Inflammatory macrophage treated with lipopolysaccharide for 1 hour (primary cell): ENCODE results near the gene UTS2.

Experiments used
- DNase-seq, 2 donors: peaks; one replicate each; pipeline ENCODE4 v3.0.0-alpha.2; 2020 to 2022

UTS2 gene, protein sequence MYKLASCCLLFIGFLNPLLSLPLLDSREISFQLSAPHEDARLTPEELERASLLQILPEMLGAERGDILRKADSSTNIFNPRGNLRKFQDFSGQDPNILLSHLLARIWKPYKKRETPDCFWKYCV

DNA sequence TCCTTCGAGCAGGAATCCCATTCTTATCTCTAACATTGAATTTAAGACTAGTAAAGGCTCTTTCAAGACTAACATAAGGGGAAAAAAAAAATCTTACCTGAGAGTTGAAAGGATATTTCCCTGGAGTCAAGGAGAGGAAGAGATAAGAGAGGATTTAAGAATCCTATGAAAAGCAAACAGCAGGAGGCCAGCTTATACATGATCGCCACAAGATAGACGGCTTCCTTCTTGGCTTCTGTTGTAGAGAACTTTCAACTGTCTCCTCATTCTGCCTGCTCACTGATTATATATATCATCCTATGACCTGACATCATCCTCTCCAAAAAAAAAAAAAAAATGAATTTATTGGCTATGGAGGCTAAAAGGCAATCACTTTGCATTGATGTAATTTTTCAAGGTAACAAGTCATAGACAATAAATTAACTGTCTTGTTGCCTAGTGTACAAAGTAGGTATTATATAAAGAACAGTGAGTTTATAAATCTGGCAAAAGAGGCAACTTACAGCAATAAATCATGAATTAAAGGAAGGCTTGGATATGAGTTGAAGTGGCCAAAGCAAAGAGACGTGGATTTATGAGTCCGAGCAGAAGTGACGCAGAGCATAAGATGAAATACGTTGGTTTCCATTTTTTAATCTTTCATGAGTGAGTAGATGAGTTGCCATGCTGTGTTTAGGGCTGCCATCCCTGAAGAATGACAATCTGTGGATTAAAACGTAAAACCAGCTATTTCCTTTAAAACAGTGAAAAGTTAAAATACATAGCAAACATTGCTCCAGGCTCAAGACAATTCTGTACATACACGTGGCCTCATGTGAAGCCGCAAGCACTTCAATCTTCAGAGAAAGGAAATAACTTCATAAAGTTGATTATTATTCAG is at the start of gene UTS2:
UTS2 (minus strand) TSS at position 262 of the 880 bp plus-strand sequence; CDS start at position 200, 62 bp downstream.
- DNase-seq, result no peak

DNA sequence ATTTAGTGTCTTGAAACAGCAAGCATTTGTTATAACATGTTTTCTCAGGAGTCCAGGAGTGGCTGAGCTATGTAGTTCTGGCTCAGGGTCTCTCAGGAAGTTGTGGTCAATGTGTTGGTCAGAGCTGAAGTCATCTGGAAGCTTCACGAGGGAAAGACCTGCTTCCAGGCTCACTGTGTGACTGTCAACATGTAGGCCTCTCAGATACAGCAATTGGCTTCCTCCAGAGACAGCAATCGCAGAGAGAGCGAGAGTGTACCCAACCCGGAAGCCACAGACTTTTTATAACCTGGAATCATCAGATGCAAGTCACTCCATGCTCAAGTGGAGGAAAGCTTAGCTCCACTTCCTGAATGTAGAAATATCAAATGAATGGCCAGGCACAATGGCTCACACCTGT is 46.9 kb upstream of the UTS2 start:
- no peak for DNase-seq

DNA sequence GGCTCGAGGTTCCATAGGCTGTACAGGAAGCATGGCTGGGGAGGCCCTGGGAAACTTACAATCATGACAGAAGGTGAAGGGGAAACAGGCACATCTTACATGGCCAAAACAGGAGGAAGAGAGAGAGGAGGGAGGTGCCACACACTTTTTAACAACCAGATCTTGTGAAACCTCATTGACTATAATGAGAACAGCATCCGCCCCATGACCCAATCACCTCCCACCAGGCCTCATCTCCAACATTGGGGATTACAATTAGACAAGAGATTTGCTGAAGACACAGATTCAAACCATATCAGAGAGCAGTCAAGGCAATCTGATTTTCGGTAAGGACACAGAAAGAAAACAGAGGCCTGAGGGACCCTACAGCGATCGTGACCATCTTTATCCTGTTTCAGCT is 46.1 kb upstream of the UTS2 start:
- DNase-seq, result no peak

DNA sequence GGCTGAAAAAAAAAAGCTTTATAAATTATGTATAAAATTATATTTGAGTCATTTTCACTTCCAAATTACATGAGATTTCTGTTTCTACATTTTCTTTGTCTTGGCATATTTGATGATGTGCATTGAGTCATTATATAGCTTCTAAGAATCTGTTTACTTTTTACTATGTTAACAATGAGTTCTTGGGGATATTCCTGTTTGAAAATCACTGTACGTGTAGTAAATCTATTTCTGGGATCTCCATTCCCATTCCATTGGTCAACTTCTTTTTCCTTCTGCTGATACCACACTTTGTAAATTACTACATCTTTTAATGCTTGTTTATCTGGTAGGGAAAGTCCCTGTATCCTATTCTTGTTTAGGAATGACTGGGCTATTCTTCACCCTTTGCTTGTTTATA is 44.1 kb upstream of the UTS2 start:
- no peak for DNase-seq

DNA sequence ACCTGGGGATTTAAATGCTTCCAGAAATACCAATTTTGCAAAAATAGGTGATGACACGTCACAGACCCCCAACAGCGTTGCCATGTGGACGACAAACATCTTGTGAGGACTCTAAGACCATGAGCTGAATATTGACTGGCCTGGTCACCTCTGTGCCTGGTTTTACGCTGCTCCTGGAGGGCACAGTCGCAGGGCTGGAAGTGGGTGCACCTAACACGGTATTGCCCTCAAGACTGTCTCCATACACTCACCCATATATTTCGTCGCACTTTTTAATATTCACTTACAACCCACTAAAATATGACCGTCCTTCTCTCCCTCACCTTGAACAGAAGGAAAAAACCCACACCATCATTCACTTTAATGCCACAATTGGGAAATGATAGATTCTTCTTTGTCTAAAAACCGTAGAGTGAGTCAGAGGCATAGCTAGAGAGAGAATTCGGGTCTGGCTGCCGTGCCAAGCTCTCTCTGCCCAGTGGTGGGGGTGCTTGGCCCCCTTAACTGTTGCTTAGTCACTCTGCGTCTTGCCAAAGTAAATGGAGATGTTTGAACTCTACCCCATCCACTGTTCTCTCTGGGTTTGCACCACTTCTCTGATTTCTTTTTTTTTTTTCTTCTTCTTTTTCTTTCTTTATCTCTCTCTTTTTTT is 40.8 kb upstream of the UTS2 start:
- DNase-seq, result no peak

DNA sequence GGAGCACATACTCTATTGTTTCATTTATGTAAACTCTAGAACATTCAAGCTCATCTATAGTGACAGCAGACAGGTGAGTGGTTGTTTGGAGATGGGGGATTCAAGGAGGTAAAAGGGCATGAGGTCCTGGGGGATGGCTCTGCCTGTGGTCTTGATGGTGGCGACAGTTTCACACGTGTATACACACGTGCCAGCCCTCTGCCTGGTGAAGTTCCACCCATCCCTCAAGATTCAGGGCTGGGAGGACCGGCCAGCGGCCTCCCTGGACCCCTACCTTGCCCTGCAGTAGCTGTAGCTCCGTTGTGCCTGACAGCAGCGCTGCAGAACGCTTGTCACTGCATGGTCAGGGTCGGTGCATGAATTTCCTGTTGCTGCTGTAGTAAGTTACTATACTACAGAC is 38.9 kb upstream of the UTS2 start:
- no peak for DNase-seq

DNA sequence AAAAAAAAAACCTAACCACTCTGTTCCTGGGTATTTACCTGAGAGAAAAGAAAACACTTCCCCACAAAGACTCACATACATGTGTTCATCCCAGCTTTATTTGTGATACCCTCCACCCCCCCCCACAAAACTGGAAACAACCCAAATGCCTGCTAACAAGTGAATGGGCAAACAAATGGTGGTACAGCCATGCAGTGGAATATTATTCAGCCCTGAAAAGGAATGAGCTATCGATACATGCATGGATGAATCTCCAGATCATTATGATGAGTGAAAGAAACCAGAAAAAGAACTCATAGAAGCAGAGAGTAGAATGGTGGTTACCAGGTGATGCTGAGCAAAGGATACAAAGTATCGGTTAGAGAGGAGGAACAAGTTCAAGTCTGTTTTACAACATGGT is 38.0 kb upstream of the UTS2 start:
- no peak for DNase-seq

DNA sequence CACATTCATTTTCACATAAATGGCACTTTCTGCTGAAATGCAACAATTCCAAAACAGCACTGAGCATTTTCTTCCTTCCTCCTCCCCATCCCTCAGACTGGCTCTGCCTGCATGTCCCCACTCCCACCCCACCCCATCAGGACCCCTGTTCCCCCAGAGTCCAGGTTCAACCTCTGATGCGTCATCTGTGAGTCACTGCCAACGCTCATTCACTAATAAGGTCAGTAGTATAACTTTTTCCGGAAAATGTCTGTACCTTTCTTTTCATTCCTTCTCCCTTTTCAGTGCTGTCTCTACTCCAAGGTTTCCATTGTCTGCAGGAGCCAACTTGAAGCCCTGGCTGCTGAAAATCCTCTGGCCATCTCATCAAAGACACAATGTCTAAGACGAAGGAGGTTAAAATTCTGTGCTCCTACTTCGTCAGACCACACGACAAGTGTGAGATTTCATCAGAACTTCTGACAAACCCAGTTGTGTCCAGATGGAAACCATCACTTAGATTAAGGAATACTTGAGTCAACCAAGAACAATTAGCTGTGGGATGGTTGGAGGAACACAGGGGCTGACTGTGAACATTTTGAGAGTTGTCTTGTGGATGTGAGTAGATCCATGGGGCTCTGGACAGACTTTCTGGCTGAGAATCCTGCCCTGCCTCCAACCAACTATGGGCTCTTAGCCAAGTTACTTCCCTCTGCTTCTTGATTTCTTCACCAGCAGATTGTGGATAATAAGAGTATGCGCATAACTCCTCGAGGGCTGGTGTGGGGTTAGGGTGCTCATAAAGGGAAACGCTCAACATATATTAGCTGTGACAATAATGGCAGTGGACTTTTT is 35.6 kb upstream of the UTS2 start:
- DNase-seq, result no peak

DNA sequence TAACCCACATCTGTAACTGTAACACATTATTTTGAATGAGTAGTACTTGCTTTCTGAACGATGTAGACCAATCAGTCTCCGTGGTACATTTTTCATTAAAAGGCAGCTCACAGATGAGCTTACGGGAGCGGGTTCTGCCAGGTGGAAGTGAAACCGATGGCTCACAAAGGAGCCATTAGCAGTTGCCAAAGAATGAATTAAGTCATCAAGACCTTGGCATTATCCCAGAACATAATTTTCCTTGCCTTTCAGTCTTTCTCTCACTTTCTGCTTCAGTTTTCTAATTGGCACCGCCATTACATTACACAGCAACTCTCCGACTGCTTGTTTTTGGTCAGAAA is 33.5 kb upstream of the UTS2 start:
- peak; percentile 21 to 33 for DNase-seq

DNA sequence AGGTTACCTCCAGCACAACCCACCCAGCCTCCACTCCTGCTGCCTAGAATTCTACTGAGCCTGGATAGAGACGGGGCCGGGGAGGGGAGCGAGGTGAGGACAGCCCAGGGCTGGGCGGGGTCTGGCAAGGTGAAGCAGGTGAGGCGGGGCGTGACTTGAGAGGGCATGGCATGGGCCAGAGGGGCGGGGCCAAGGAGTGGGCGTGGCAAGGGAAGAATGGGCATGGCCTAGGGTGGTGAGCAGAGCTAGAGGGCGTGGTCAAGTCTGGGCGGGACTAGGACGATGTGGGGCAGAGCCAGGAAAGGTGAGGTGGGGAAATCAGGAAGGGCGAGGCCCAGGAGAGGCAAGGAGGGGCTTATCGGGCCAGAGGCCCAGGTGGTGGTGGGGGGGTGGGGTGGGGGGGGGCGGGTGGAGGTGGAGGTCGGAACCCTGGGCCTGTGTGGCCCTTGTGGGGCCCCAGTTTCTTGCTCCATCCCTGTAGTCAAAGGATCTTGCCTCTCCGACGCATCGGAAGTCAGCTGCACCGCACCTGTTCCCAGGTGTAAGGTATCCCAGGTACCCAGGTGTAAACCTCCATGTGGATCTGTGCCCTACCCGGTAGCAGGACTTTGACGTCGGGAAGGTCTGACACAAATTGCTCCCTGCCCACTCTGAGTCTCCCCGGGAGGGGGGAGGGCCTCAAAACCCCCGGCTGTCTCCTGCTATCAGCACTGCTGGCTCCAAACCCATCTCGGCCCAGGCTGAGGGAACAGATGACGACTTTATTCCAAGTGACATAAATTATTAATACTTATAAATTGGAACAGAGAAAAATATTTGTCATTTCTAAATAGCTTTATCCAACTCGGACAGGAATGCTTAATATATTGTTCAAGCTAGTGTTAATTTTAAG is 32.9 kb upstream of the UTS2 start:
- peak in 1 of 2 donors; percentile 3 for DNase-seq

DNA sequence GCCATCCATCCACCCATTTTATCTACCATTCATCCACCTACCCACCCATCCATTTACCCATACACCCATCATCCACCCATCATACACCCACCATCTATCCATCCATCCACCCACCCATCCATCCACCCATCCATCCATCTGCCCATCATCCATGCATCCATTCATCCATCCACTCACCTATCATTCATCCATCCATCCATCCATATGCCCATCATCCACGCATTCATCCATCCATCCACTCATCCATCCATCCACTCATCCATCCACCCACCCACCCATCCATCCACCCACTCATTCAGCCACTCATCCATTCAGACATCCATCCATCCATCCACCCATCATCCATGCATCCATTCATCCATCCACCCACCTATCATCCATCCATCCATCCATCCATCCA is 31.9 kb upstream of the UTS2 start:
- no peak for DNase-seq

DNA sequence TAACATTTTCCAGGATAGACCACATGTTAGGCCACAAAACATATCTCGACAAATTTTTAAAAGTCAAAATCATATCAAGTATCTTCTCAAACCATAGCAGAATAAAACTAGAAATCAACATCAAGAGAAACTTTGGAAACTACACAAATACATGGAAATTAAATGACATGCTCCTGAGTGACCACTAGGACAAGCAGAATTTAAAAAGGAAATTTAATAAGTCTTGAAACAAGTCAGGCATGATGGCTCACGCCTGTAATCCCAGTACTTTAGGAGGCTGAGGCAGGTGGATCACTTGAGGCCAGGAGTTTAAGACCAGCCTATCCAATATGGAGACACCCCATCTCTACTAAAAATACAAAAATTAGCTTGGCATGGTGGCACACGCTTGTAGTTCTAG is 26.4 kb upstream of the UTS2 start:
- no peak for DNase-seq

DNA sequence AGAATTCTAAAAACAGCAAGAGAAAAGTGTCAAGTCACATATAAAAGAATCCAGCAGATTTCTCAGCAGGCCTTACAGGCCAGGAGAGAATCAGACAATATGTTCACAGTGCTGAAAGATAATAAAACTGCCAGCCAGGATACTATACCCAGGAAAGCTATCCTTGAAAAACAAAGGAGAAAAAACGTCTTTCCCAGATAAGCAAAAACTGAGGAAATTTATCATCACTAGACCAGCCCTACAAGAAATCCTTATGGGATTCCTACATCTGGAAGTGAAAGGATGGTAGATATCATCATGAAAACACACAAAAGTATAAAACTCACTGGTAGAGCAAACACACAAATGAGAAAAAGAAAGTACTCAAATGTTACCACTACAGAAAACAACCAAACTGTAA is 25.2 kb upstream of the UTS2 start:
- DNase-seq, result no peak

DNA sequence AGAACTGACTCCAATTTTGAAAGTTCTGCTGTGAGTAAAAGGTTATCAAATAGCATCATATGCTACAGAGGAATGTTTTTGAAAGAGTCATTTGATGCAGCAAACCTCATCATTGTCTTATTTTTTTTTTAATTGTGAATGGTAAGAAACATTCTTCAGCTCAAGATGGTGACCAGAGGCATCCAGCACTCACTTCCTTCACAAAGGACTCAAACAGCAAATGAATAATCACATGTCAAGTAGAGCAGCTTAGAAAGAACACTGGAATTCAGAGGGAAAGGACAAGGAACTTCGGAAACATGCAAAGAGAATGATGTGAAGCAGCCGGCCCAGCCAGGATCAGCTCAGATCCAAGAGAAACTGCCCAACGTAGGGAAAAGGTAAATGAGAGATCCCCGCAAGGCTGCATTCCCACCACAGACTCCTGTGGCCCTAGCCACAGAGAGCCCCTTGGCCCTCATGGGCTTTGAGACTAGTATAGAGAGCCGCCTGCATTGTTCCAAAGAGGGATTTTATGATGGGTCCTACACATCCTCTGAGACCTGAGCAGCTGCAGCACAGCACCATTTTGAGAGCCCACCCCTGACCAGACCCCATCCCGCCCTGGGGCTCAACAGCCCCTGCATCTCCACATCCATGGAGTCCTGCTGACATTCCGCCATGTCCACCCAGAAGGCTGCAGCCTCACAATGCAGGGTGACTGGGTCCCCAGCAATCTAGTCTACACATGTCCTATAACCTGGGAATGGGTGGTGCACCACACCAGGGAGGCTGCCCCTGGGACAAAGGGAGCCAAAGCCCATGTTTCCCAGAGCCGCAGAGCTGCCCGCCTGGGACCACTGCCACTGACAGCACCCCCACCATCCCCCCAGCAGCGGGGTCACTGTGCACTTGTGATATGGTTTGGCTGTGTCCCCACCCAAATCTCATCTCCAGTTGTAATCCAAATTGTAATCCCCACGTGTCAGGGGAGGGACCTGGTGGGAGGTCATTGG is 21.2 kb upstream of the UTS2 start:
- DNase-seq, result no peak

DNA sequence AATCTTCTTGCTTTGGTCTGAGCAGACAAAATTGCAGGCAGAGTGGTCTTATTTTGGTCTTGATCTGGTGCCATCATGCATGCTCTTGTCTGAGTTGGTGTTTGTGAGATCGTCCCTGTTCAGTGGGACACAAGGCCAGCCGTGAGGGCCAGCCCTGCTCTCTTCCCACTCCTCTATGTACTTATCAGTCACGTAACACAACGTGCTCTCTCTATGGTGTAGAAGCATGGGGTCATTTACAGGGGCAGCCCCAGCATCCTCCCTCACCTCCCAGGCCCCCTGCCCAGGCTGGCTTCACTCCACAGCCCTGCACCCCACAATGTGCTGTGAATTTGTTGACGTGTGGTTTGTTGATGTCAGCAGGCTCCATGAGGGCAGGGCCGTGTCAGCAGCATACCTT is 18.3 kb upstream of the UTS2 start:
- no peak for DNase-seq

DNA sequence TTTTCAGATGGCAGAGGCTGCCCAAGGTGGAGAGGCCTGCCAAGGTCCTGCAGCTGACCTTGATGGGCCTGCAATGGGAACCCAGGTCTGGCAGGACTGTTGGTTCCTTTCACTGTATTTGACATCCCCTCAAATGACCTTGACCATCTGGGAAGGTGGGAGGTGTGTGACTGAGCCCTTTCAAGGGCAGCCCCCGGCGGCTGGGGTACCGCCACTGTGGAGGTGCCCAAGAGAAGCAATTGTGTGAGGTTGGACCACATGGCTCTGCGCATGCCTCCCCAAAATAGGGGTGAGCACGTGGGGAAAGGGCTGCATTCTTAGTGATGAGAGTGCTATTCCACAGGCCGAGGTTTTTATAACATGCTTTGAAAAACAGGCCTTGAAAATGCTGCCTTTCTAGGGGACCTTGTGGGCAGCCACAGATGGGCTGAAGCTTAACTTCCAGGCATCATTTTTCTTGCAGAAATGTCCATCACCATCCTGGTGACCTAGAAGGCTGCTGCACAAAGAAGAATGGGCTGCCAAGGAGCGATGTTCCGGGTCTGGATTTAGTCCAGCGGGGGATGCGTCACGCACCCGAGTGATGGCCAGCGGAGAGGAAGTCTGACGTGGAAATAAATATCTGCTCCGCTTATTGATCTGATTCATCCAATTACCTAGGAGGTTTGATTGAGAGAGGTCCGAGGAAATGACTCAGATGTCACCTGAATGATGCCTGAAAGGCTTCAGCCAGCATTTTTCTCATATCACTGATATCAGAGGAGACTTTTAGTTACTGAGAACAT is 16.5 kb upstream of the UTS2 start:
- DNase-seq, result no peak

DNA sequence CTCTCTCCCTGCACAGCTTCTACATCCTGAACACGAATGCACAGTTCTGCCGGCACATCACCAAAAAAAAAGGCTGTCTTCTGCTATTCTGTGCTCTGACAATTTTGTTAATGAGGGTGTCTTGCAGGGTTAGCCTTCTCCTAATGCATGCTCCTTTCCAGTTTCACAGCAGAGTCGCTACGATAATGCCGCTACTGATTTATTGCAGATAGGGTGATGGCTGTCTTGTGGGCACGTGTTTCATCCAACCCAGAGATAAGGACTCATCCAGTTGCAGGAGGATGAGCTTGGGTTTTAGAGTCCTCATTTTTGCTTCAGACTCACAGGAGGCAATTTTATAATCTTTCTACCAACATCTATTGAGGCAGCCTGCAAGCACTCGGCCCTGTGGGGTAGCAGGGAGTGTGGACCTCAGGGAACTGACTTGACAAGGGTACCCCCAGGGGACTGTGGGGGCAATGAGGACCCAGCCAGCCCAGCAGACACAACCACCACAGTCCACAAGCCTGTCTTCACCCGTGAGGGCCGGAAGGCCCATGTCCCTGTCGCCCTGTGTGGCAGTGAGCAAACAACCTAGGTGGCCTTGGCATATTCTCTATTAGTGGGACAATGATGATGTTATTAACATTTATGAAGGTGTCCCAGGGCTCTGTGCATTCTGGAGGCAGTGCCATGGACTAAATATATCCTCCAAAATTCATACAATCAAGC is 15.4 kb upstream of the UTS2 start:
- DNase-seq, result no peak

DNA sequence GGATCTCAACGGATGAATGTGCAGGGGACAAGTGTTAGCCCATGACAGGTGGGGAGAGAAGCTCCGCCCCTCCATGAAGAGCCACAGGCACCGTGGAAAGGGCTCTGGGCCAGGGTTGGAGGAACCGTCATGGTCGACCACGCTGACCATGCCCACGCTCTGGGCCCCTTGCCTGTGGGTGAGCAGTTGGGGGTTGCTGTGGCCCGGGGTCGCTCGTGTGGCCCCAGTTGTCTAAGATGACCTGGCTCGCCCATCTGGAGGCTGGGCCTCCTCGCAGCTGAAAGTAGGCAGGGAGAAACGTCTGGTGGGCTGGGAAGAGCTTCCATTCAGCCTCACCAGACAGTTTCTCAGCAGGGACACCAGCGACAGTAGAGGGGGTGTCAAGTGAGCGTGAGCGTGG is 13.1 kb upstream of the UTS2 start:
- DNase-seq, result no peak

DNA sequence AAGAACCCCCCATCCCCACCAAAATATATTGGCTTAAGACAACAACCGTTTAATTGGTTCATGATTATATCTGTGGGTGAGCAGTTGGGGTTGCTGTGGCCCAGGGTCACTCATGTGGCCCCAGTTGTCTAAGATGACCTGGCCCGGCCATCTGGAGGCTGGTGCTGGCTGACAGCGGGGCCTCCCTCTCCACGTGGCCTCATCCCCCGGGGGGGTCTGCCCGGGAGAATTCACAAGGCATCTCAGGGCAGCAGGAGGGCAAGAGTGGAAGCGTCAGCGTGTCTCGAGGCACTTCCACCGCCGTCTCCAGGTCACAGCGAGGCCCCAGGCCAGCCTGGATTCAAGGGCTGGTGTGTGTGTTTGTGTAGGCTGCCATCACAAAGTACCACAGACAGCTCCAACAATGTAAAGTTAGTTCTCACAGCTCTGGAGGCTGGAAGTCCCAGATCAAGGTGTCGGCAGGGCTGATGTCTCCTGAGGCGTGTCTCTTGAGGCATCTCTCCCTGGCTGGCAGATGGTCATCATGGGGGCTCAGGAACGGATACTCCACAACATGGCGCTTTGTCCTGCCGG is 11.0 kb upstream of the UTS2 start:
- DNase-seq, result no peak
